IMR-90 (cell line): ENCODE results near the gene SLC47A2.

Experiments
- BHLHE40 ChIP-seq: fragments of 150-350 bp; IDR thresholded peaks from 2 replicates; pipeline ENCODE4 v1.6.1; 2016; ENCODE audit warnings: mild to moderate bottlenecking, low read depth, low read length
- CEBPB ChIP-seq: IDR thresholded peaks from 2 replicates; pipeline ENCODE4 v1.6.1; 2012; ENCODE audit warnings: low read depth, low read length, improper control_type of control experiment
- FOS ChIP-seq: fragments of 150-350 bp; IDR thresholded peaks from 2 replicates; pipeline ENCODE4 v1.6.1; 2016; ENCODE audit warnings: low read depth, low read length
- MAFK ChIP-seq: IDR thresholded peaks from 2 replicates; pipeline ENCODE4 v1.6.1; 2012; ENCODE audit warnings: low read depth, low read length, improper control_type of control experiment
- MXI1 ChIP-seq: IDR thresholded peaks from 2 replicates; pipeline ENCODE4 v1.6.1; 2012; ENCODE audit warnings: low read depth, mild to moderate bottlenecking, low read length, moderate library complexity, borderline replicate concordance
- NFE2L2 ChIP-seq: fragments of 150-350 bp; IDR thresholded peaks from 2 replicates; pipeline ENCODE4 v1.6.1; 2016; ENCODE audit warnings: low read depth, mild to moderate bottlenecking, low read length
- POLR2A ChIP-seq: IDR thresholded peaks from 2 replicates; pipeline ENCODE4 v1.6.1; 2012; ENCODE audit warnings: mild to moderate bottlenecking, low read depth, low read length
- RAD21 ChIP-seq: IDR thresholded peaks from 2 replicates; pipeline ENCODE4 v1.6.1; 2012; ENCODE audit warnings: low read length, improper control_type of control experiment
- RCOR1 ChIP-seq: IDR thresholded peaks from 2 replicates; pipeline ENCODE4 v1.6.1; 2012; ENCODE audit warnings: mild to moderate bottlenecking, low read length, improper control_type of control experiment; ENCODE audit not compliant: insufficient replicate concordance
- RFX5 ChIP-seq: IDR thresholded peaks from 2 replicates; pipeline ENCODE4 v1.8.0; 2012; ENCODE audit warnings: low read depth, mild to moderate bottlenecking, low read length, moderate library complexity
- SMC3 ChIP-seq: fragments of 150-350 bp; IDR thresholded peaks from 2 replicates; pipeline ENCODE4 v1.6.1; 2016; ENCODE audit warnings: low read depth, mild to moderate bottlenecking, antibody characterized with exemption, low read length, moderate library complexity
- TF ChIP-seq, protein P1 (sequence below): conservative IDR thresholded peaks from 2 replicates; pipeline ENCODE4 v1.5.1; 2012; ENCODE audit warnings: mild to moderate bottlenecking, low read depth, low read length, improper control_type of control experiment
- TF ChIP-seq, protein P2 (sequence below): fragments of 150-350 bp; IDR thresholded peaks from 2 replicates; pipeline ENCODE4 v1.6.1; 2017; ENCODE audit warnings: mild to moderate bottlenecking, antibody characterized with exemption, low read length, low read depth
- TF ChIP-seq, protein P3 (sequence below): fragments of 150-350 bp; IDR thresholded peaks from 2 replicates; pipeline ENCODE4 v1.6.1; 2016; ENCODE audit warnings: low read depth, mild to moderate bottlenecking, low read length, moderate library complexity, borderline replicate concordance

DNA sequence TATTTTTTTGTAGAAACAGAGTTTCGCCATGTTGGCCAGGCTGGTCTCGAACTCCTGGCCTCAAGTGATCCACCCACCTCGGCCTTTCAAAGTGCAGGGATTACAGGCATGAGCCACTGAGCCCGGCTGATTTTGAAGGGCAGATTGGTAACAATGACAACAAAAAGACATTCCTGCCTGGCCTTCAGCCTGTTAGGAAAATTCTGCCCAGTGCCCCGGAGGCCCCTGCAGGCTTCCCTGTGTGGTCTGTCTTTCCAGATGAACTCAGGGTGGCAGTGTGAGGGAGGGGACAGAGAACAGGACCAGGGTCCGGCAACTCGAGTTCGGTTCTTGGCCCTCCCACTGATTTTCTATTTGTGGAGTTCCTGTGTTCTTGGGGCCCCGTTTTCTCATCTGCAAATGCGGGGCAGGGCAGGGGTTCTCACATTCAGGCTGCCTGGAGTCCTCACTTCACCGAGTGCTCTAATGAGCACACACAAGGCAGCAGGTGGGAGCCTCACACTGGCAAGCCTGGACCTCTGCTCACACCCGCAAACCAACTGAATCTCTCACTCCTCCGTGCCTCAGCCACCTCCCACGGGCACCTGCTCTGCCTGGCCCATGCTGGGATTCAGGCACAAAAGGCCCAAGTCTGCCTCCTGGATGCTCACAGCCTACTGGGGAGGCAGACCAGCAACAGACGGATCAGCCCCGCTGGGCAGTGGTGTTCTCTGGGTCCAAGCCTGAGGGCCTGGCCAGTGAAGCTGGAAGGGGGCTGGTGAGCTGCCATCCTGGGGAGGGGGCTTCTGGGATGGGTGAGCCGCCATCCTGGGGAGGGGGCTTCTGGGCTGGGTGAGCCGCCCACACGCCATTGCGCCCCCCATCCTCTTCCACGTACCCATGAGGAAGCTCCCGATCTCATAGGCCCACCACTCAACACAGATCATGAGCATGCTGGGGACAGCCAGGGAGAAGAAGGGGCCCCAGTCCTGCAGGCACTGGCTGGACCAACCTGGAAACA is 10.3 kb downstream of the SLC47A2 start:
- TF ChIP-seq, protein P1, sequence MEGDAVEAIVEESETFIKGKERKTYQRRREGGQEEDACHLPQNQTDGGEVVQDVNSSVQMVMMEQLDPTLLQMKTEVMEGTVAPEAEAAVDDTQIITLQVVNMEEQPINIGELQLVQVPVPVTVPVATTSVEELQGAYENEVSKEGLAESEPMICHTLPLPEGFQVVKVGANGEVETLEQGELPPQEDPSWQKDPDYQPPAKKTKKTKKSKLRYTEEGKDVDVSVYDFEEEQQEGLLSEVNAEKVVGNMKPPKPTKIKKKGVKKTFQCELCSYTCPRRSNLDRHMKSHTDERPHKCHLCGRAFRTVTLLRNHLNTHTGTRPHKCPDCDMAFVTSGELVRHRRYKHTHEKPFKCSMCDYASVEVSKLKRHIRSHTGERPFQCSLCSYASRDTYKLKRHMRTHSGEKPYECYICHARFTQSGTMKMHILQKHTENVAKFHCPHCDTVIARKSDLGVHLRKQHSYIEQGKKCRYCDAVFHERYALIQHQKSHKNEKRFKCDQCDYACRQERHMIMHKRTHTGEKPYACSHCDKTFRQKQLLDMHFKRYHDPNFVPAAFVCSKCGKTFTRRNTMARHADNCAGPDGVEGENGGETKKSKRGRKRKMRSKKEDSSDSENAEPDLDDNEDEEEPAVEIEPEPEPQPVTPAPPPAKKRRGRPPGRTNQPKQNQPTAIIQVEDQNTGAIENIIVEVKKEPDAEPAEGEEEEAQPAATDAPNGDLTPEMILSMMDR: no peak
- TF ChIP-seq RAD21 (no peak), POLR2A (no peak), CEBPB (no peak), SMC3 (no peak), MAFK (no peak), FOS (no peak), MXI1 (no peak), RCOR1 (no peak), BHLHE40 (no peak), NFE2L2 (no peak), RFX5 (no peak)
- TF ChIP-seq, protein P2, sequence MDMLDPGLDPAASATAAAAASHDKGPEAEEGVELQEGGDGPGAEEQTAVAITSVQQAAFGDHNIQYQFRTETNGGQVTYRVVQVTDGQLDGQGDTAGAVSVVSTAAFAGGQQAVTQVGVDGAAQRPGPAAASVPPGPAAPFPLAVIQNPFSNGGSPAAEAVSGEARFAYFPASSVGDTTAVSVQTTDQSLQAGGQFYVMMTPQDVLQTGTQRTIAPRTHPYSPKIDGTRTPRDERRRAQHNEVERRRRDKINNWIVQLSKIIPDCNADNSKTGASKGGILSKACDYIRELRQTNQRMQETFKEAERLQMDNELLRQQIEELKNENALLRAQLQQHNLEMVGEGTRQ: no peak
- TF ChIP-seq, protein P3, sequence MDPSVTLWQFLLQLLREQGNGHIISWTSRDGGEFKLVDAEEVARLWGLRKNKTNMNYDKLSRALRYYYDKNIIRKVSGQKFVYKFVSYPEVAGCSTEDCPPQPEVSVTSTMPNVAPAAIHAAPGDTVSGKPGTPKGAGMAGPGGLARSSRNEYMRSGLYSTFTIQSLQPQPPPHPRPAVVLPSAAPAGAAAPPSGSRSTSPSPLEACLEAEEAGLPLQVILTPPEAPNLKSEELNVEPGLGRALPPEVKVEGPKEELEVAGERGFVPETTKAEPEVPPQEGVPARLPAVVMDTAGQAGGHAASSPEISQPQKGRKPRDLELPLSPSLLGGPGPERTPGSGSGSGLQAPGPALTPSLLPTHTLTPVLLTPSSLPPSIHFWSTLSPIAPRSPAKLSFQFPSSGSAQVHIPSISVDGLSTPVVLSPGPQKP: no peak
